Measurements from ENCODE around the gene KRT1. TPM values are rescaled to one million over a fixed set of nuclear protein-coding genes. Genes with fewer than 3 reads are reported as not detected.

Gene KRT1
- total RNA-seq, 1 donor from 2014 or later: not detected

GRCh38 chr12:52659951-52660350 is 20.3 kb downstream of the KRT1 start:
- no peak overlapping the region for H3K27ac ChIP-seq (ENCODE audit: low read depth, low read length)
- H3K27me3 Mint-ChIP-seq (ENCODE audit: low read depth, unreplicated experiment): peaks cover 82% of the 10 kb centered on the region
- no peak overlapping the region for H3K27ac Mint-ChIP-seq (ENCODE audit: unreplicated experiment)
- H3K4me2 ChIP-seq (ENCODE audit: low read length): no peak overlapping the region
- H2AFZ ChIP-seq (ENCODE audit: low read depth, low read length): no peak overlapping the region
- no peaks in the 10 kb centered on the region for H3K4me1 ChIP-seq (ENCODE audit: insufficient read depth, low read length)
- no peaks in the 10 kb centered on the region for H3K79me2 ChIP-seq (ENCODE audit: insufficient read depth, low read length)
- DNase-seq (ENCODE audit: low read depth) (no peak), FAIRE-seq (no peak)
- no peak overlapping the region for H3K9ac ChIP-seq (ENCODE audit: low read length)
- no peaks in the 10 kb centered on the region for H3K9me3 ChIP-seq (ENCODE audit: insufficient read depth, low read depth, low read length)
- H3K4me3 Mint-ChIP-seq (ENCODE audit: unreplicated experiment): no peak overlapping the region
- no peaks in the 10 kb centered on the region for H4K20me1 ChIP-seq (ENCODE audit: insufficient read depth, low read length)
- H3K4me3 ChIP-seq (ENCODE audit: insufficient read depth, low read depth, low read length): no peak overlapping the region
- H3K9me3 Mint-ChIP-seq (ENCODE audit: unreplicated experiment): peaks cover 1% of the 10 kb centered on the region
- H3K4me1 Mint-ChIP-seq (ENCODE audit: low read depth, unreplicated experiment): peaks cover 1% of the 10 kb centered on the region
- H3K36me3 ChIP-seq (ENCODE audit: insufficient read depth, low read length): no peaks in the 10 kb centered on the region
- no peak for TF ChIP-seq EZH2 (IDR thresholded peaks at IDR 0.05; ENCODE audit: insufficient read depth, low read length)
- TF ChIP-seq, protein P1, sequence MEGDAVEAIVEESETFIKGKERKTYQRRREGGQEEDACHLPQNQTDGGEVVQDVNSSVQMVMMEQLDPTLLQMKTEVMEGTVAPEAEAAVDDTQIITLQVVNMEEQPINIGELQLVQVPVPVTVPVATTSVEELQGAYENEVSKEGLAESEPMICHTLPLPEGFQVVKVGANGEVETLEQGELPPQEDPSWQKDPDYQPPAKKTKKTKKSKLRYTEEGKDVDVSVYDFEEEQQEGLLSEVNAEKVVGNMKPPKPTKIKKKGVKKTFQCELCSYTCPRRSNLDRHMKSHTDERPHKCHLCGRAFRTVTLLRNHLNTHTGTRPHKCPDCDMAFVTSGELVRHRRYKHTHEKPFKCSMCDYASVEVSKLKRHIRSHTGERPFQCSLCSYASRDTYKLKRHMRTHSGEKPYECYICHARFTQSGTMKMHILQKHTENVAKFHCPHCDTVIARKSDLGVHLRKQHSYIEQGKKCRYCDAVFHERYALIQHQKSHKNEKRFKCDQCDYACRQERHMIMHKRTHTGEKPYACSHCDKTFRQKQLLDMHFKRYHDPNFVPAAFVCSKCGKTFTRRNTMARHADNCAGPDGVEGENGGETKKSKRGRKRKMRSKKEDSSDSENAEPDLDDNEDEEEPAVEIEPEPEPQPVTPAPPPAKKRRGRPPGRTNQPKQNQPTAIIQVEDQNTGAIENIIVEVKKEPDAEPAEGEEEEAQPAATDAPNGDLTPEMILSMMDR (IDR thresholded peaks at IDR 0.05; ENCODE audit: insufficient read depth, low read depth, low read length): no peak
- no peaks in the 10 kb centered on the region for H3K36me3 Mint-ChIP-seq (ENCODE audit: low read depth, unreplicated experiment)
- peaks cover 25% of the 10 kb centered on the region for H3K27me3 ChIP-seq (ENCODE audit: insufficient read depth, low read length)

DNA sequence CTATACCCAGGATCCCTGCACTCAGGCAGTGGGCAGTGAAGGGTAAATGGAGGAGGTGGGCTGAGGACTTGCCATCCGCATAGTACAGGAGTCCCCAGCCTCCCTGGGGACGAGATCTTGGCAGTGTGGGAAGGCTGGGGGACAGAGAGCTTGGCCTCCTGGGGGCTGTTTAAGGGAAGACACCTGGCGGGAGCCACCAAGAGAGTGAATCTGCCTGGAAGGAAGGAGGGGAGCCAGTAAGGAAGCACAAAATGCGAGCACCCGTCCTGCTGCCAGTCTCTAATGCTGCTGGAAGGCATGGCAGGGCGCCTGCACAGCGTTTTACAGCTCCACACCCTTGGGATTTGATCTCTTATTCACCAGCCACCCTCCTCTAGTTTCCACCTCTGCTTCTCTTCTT is 20.8 kb downstream of the KRT1 start:
- H3K4me2 ChIP-seq (ENCODE audit: low read length): no peak overlapping the region
- no peak for TF ChIP-seq EZH2 (IDR thresholded peaks at IDR 0.05; ENCODE audit: insufficient read depth, low read length)
- TF ChIP-seq, protein P1 (IDR thresholded peaks at IDR 0.05; ENCODE audit: insufficient read depth, low read depth, low read length): no peak
- no peak overlapping the region for H3K4me3 ChIP-seq (ENCODE audit: insufficient read depth, low read depth, low read length)
- FAIRE-seq (no peak), DNase-seq (ENCODE audit: low read depth) (no peak)
- no peak overlapping the region for H3K27ac ChIP-seq (ENCODE audit: low read depth, low read length)
- no peak overlapping the region for H3K9ac ChIP-seq (ENCODE audit: low read length)
- Mint-ChIP-seq H3K4me1 (ENCODE audit: low read depth, unreplicated experiment) (peaks cover 1% of the 10 kb centered on the region), H3K9me3 (ENCODE audit: unreplicated experiment) (peaks cover 1% of the 10 kb centered on the region), H3K36me3 (ENCODE audit: low read depth, unreplicated experiment) (no peaks in the 10 kb centered on the region), H3K27me3 (ENCODE audit: low read depth, unreplicated experiment) (peaks cover 80% of the 10 kb centered on the region), H3K4me3 (ENCODE audit: unreplicated experiment) (no peak overlapping the region), H3K27ac (ENCODE audit: unreplicated experiment) (no peak overlapping the region)
- H3K36me3 ChIP-seq (ENCODE audit: insufficient read depth, low read length): no peaks in the 10 kb centered on the region
- H4K20me1 ChIP-seq (ENCODE audit: insufficient read depth, low read length): no peaks in the 10 kb centered on the region
- H2AFZ ChIP-seq (ENCODE audit: low read depth, low read length): no peak overlapping the region
- H3K27me3 ChIP-seq (ENCODE audit: insufficient read depth, low read length): peaks cover 29% of the 10 kb centered on the region
- no peaks in the 10 kb centered on the region for H3K79me2 ChIP-seq (ENCODE audit: insufficient read depth, low read length)
- no peaks in the 10 kb centered on the region for H3K4me1 ChIP-seq (ENCODE audit: insufficient read depth, low read length)
- H3K9me3 ChIP-seq (ENCODE audit: insufficient read depth, low read depth, low read length): no peaks in the 10 kb centered on the region

- no peaks in the 10 kb centered on the region for H3K36me3 ChIP-seq (ENCODE audit: insufficient read depth, low read length)
- no peaks in the 10 kb centered on the region for H3K9me3 Mint-ChIP-seq (ENCODE audit: unreplicated experiment)
- FAIRE-seq (no peak), DNase-seq (ENCODE audit: low read depth) (no peak)
- peaks cover 27% of the 10 kb centered on the region for H3K27me3 ChIP-seq (ENCODE audit: insufficient read depth, low read length)
- no peak overlapping the region for H3K4me2 ChIP-seq (ENCODE audit: low read length)
- H3K9me3 ChIP-seq (ENCODE audit: insufficient read depth, low read depth, low read length): no peaks in the 10 kb centered on the region
- H3K36me3 Mint-ChIP-seq (ENCODE audit: low read depth, unreplicated experiment): no peaks in the 10 kb centered on the region
- H3K27me3 Mint-ChIP-seq (ENCODE audit: low read depth, unreplicated experiment): peaks cover 73% of the 10 kb centered on the region
- H3K4me1 Mint-ChIP-seq (ENCODE audit: low read depth, unreplicated experiment): peaks cover 1% of the 10 kb centered on the region
- H3K9ac ChIP-seq (ENCODE audit: low read length): no peak overlapping the region
- H3K79me2 ChIP-seq (ENCODE audit: insufficient read depth, low read length): no peaks in the 10 kb centered on the region
- H4K20me1 ChIP-seq (ENCODE audit: insufficient read depth, low read length): no peaks in the 10 kb centered on the region
- H2AFZ ChIP-seq (ENCODE audit: low read depth, low read length): no peak overlapping the region
- no peak overlapping the region for H3K4me3 ChIP-seq (ENCODE audit: insufficient read depth, low read depth, low read length)
- no peak overlapping the region for H3K4me3 Mint-ChIP-seq (ENCODE audit: unreplicated experiment)
- no peaks in the 10 kb centered on the region for H3K4me1 ChIP-seq (ENCODE audit: insufficient read depth, low read length)
- no peak overlapping the region for H3K27ac Mint-ChIP-seq (ENCODE audit: unreplicated experiment)
- H3K27ac ChIP-seq (ENCODE audit: low read depth, low read length): no peak overlapping the region
- TF ChIP-seq EZH2 (IDR thresholded peaks at IDR 0.05; ENCODE audit: insufficient read depth, low read length): no peak
- TF ChIP-seq, protein P1 (IDR thresholded peaks at IDR 0.05; ENCODE audit: insufficient read depth, low read depth, low read length): no peak
These were observed 22.0 kb downstream of the KRT1 start for GRCh38 chr12:52658196-52658595.

All from astrocyte (in vitro differentiated cells and primary cell).